Epithelial cell of esophagus (primary cell): Measurements from ENCODE around the gene IL5RA.
A peak's percentile ranks its signal among the peaks of the same experiment; 100 is the strongest.

ENCODE experiments used
- DNase-seq: peaks from one replicate; pipeline ENCODE4 v3.0.0; 2010; ENCODE audit warnings: low read depth
- H3K4me3 ChIP-seq: 2 replicates; pipeline ENCODE4 v1.5.1; 2011; ENCODE audit warnings: mild to moderate bottlenecking, low read length, control low read depth
- TF ChIP-seq, protein P1 (sequence below): IDR thresholded peaks from 2 replicates; pipeline ENCODE4 v1.5.1; 2011; ENCODE audit warnings: low read depth, mild to moderate bottlenecking, low read length, control low read depth, inconsistent platforms; ENCODE audit not compliant: insufficient read depth; ENCODE audit errors: missing control alignments

Gene IL5RA

DNA sequence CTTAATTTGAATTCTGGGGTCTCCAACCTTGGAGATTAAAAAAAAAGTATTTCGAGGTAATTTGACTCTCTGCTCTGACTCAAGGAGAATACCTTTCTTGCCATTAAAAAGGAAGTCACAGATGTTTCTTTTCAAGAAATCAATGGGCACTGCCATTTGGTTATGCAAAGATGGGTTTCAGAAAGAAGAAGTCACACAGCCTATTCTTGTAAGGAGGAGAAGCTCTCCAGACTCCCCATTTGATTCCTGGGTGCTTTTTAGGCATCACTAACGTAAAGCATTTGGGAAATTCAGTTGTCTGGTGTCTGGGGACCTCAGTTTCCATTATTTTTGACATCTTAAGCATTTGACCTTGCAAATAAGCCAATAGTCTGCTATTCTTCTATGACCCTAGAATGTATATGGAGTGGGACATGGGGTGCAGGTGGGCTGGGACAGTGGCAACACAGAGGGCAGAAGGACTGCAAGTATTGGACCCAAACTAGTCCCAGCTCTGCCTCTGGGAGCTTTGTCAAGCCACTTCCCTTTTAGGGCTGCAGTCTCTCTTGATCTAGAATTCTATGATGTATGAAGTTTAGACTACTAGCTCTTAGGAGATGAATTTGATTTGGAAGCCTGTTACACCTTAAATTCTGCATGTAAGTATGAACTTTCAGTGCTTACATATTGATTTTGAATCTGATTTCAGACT lies 27.8 kb downstream of the IL5RA start:
- TF ChIP-seq, protein P1, sequence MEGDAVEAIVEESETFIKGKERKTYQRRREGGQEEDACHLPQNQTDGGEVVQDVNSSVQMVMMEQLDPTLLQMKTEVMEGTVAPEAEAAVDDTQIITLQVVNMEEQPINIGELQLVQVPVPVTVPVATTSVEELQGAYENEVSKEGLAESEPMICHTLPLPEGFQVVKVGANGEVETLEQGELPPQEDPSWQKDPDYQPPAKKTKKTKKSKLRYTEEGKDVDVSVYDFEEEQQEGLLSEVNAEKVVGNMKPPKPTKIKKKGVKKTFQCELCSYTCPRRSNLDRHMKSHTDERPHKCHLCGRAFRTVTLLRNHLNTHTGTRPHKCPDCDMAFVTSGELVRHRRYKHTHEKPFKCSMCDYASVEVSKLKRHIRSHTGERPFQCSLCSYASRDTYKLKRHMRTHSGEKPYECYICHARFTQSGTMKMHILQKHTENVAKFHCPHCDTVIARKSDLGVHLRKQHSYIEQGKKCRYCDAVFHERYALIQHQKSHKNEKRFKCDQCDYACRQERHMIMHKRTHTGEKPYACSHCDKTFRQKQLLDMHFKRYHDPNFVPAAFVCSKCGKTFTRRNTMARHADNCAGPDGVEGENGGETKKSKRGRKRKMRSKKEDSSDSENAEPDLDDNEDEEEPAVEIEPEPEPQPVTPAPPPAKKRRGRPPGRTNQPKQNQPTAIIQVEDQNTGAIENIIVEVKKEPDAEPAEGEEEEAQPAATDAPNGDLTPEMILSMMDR = no peak
- no peak overlapping the region for H3K4me3 ChIP-seq
- DNase-seq = no peak

DNA sequence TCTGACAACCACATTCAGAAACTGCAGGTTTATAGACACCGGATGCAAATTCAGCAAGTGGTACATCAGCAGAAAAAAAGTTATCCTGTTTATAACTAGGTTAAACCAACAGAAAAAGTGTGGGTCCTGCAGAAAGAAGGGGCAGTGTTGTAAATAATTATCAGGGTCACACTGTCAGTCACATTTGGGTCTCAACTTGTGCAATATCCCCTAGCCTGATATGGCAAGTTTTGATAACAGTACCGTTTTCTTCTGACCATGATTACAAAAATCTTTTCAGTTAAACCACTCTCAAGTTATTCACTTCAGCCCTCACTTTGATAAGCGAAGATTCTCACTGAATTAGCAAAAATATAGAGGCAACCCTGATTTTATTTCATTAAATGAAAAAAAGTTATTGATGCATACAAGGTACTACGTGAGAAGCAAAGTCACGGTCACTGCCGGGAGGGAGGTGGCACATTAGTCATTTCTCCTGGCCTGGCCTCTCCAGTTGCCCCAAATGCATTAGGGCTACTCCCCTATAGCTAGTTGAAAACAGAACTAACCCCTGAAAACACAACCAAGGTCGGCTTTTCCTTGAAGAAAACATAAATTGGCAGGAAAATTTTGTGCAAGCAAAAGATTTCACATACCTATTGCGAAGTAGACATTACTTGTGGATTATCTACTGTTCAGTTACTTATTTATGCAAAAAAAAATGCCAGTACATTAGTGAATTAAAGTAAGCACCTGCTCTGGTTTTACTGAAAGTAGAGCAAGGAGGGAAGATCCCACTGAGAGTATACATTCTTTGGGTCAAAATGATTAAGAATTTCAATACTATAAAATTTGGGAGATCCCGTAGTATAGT lies 28.6 kb downstream of the IL5RA start:
- DNase-seq = no peak

DNA sequence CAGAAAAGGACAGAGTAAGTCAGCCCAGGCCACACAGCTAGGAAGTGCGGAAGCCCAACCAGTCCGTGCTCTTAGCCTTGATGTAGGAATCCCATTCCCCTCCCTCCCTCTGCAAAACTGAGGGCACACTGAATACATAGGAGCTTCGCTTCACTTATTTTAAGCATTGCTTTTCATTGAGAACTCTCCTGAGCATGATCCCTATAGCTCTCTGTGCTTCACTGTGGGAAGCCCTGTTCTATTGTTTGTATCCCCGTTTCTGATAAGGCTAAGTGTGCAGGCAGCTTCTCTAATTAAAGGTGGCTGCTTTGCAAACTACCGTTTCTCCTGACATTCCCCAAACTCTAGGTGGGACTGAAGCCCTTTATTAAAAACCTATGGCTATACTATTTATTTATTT lies 29.9 kb downstream of the IL5RA start:
- TF ChIP-seq, protein P1 = no peak
- H3K4me3 ChIP-seq = no peak overlapping the region
- DNase-seq = no peak

More for the DNA sequence above, 28.6 kb downstream of the IL5RA start:
- TF ChIP-seq, protein P1 = no peak
- H3K4me3 ChIP-seq = no peak overlapping the region

DNA sequence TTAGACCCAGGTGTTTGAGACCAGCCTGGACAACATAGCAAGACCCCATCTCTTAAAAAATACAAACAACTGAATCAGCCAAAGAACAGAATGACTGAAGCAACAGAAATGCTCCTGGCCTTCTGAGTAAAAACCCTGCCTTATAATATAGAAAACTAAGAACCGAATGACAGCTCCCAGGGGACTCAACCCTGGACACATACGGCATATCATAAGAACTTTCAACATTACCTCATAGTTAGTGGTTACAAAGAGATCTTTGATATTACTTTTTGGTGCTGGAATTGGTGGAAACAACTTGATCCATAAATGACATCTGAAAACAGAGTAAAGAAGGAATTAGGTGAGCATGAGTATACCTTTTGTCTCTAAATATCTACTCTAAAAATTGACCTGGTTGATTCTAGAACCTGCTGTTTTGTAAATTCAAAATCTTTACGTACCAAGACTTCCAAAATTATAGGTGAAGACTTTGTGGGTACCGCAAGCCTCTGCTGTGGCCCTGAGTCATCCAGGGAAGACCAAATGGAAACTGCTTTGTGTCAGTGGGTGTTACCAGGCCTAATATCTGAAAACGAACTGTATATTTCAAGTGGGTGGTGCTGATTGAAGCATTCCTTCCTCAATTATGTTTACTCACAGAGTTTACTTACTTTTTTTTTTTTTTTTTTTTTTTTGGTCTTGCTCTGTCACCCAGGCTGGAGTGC lies 35.5 kb downstream of the IL5RA start:
- DNase-seq = no peak
- TF ChIP-seq, protein P1 = no peak
- H3K4me3 ChIP-seq = no peak overlapping the region

DNA sequence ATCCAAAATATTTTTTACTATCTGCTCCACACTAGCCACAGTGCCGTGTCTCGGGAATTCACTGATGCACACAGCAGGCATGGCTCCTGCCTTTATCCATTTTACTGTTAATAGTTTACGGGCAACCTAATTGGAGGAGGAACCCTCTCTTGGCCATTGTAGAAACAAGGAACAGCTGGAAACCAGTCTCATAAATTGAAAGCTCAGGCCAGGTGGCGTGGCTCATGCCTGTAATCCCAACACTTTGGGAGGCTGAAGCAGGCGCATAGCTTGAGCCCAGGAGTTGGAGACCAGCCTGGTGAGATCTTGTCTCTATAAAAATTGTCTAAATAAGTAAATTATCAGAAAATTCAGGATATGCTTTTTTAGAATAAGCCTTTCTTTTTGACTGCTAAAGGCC lies 39.0 kb downstream of the IL5RA start:
- DNase-seq = no peak
- no peak overlapping the region for H3K4me3 ChIP-seq
- TF ChIP-seq, protein P1 = no peak

DNA sequence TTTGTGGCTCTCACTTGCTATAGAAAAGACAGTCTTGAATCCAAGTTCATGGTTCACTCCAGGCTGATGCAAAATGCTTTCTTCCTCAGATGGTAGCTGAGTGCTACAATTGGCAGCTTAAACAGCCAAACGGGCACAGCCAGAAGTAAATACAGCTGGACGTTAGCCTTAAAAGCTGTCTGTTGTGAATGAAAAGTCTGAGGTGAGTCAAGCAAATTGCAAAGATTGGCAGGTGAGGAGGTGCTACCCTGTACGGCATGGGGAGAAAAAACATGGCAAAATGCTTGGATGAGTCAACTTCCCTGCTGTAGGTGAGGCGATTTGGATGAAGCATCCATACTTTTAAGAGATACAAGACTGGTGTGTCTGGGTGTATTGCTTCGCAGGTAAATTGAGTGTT lies 40.5 kb downstream of the IL5RA start:
- H3K4me3 ChIP-seq = no peak overlapping the region
- TF ChIP-seq, protein P1 = no peak
- peak; percentile 58 for DNase-seq
